GM18868 (cell line): ENCODE results near the gene NMUR1.

Experiments
- ATAC-seq: cut with Tn5 transposase; IDR thresholded peaks from one replicate; pipeline ENCODE4 v1.9.1; 2021; ENCODE audit warnings: mild to moderate bottlenecking, moderate library complexity; ENCODE audit not compliant: unreplicated experiment

Gene NMUR1

GRCh38 chr2:231494669-231495068 is 35.6 kb downstream of the NMUR1 start:
- ATAC-seq: no peak

DNA sequence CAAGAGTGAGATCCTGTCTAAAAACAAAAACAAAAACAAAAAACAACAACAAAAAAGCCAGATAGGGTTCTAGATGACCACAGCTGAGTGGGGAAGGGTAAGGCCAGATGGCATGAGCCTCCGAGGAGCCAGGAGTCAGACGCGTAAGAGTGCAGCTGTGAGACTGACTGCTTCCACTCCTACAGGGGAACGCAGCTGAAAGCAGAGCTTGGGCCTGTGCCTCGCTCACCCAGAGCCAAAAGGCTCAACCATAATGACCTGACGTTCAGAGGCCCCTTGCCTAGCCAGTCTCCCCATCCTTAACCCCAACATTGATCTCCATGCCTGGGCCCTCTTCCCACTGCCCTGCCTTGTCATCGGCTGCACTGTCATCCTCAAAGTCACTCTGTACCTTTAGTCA is 39.4 kb downstream of the NMUR1 start:
- ATAC-seq: no peak

DNA sequence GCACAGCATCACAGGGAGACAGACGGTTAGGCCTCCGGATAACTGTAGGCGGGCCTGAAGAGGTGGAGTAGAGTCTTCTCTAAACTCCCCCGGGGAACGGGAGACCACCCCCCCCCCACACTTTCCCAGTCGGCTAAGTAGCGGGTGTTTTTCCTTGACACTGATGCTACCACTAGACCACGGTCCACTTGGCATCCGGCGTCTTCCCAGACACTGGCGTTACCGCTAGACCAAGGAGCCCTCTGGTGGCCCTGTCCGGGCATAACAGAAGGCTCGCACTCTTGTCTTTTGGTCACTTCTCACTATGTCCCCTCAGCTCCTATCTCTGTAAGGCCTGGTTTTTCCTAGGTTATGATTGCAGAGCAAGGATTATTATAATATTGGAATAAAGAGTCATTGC is 40.3 kb downstream of the NMUR1 start:
- no peak for ATAC-seq

DNA sequence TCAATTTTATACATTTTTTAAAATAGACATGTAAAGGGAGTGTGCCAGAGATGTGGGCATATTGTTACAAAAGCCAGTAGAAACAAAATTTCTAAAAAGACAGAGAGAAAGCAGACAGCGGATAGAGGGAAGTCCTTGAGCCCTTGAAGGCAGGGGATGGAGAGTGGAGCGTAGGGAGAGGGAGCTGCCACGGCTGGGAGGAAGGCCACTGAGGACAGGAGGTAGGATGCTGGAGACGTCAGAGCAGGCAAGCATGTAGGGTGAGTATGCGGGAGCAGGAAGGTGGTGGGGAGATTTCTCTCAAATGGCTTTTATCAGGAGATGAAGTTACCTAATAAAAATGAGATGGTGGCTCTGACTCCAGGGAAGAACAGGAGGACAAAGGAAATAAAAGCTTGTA is 41.9 kb downstream of the NMUR1 start:
- ATAC-seq: no peak

DNA sequence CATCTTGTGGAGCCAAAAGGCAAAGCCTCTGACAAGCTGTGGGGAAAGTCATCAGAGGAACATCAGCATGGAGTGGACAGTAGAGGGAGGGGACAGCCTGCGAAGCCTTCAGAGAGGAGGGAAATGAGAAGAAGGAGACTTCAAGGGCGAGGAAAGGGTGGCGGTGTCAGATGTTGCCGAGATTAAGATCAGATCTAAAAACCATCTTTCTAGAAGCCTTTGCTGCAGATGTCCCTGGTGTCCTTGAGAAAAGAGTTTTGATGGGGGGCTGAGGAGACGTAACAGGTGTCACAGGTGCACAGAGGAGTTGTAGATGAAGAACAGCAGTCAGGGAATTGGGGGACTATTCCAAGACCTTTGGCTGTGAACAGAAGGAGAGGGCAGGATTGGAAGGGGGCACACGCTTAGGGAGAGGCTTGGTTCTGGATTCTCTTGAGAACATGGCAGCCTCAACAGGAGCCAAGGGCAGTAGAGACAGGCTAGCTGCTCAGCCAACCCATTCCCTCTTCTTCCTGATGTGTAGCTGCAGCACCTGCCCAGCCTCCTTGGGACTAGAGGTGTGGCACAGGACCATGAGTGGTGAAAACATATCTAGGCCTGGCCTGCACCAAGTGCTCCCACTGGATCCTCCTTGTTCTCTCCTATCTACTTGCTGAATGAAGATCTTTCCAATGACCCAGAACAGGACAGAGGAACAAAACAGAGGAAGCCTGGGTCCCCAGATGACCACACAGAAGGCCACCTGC is 43.2 kb downstream of the NMUR1 start:
- ATAC-seq: no peak

- no peak for ATAC-seq
These were observed 46.6 kb downstream of the NMUR1 start for GRCh38 chr2:231483398-231484329.

DNA sequence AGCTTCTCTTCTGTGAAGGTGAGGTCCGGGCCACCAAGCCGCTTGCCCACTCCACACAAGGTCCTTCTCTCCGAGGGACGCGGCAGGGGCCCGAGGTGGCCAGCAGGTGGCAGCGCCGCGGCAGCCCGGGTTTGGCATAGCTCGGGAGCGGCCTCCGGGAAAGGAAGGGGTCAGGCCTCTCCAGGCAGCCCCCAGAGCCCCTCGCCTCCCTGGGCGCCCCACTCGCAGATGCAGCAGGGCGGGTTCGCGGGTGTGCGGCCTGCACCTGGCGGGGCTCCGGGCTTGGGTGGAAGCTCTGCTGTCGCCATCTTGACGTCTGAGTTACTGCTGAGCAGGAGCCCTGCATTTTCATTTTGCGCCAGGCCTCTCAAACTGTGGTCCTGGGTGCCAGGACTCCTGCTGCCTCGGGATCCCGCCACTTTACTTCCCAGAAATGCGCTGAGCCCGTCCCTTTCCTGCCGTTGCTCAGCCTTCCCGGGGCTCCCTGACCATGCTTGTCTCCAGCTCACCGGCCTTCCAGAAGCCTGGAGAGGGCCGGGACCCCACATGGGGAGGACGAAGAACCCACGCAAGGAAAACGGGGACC is 47.3 kb downstream of the NMUR1 start:
- no peak for ATAC-seq

- no peak for ATAC-seq
These were observed 49.5 kb downstream of the NMUR1 start for GRCh38 chr2:231480781-231481180.

DNA sequence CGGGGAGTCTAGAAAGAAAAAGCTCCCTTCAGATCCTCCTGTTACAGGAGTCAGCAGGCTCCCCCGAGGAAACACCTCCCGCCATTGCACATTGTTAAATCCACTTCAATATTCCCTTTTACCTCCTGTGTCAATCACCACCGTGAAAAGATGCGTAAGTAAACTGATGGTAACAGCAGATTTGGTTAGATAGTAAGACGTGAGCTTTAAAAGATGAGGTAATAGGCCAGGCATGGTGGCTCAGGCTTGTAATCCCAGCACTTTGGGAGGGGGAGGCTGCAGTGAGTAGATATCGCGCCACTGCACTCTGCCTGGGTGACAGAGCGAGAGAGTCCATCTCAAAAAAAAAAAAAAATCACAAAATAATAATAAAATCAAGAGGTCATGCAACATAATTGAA is 50.8 kb downstream of the NMUR1 start:
- ATAC-seq: no peak

- no peak for ATAC-seq
These were observed 53.3 kb downstream of the NMUR1 start for GRCh38 chr2:231476920-231477319.

DNA sequence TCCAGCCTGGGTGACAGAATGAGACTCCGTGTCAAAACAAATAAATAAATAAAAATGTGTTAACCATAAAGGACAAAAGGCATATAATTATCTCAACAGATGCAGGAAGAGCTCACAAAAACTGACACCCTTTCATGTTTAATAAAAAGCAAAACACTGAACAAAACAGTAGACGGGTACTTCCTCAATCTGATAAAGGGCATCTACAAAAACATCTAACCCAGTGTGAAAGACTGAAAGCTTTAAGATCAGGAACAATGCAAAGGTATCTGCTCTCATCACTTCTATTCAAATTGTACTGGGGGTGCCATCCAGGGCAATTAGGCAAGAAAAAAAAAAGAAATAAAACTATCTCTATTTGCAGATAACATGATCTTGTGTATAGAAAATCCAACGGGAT is 54.3 kb downstream of the NMUR1 start:
- ATAC-seq: no peak
